K562 (cell line): Measurements from ENCODE around the gene GNG3. TPM values are rescaled to one million over a fixed set of nuclear protein-coding genes. Genes with fewer than 3 reads are reported as not detected.

Experiments
- EGR1 ChIP-seq: fragments of 450-650 bp; conservative IDR thresholded peaks from 2 replicates; pipeline ENCODE4 v1.6.1; 2017; ENCODE audit warnings: mild to moderate bottlenecking
- HDAC2 ChIP-seq: fragments of 450-650 bp; IDR thresholded peaks from 2 replicates; pipeline ENCODE4 v1.6.1; 2016; ENCODE audit warnings: mild to moderate bottlenecking
- HMG20A ChIP-seq: fragments of 450-650 bp; formaldehyde crosslinking; conservative IDR thresholded peaks from 2 replicates; pipeline ENCODE4 v1.4.0; 2020; ENCODE audit warnings: mild to moderate bottlenecking, mixed read lengths
- ILK ChIP-seq: fragments of 450-650 bp; IDR thresholded peaks from 2 replicates; pipeline ENCODE4 v1.6.1; 2016; ENCODE audit warnings: missing genetic modification characterization, low read depth, mild to moderate bottlenecking, missing compliant biosample characterization, moderate library complexity, borderline replicate concordance
- NCOA4 ChIP-seq: fragments of 450-650 bp; IDR thresholded peaks from 2 replicates; pipeline ENCODE4 v1.6.1; 2018; ENCODE audit warnings: mild to moderate bottlenecking; ENCODE audit not compliant: partially characterized antibody
- PCBP2 ChIP-seq: fragments of 200-400 bp; formaldehyde crosslinking; IDR thresholded peaks from 2 replicates; pipeline ENCODE4 v1.6.1; 2018; ENCODE audit warnings: low read length, low read depth, mild to moderate bottlenecking, moderate library complexity; ENCODE audit not compliant: poor library complexity, severe bottlenecking
- PHTF2 ChIP-seq: fragments of 250-450 bp; sonication (Bioruptor Pico); IDR thresholded peaks from 2 replicates; pipeline ENCODE4 v1.5.0; 2021; ENCODE audit warnings: mild to moderate bottlenecking
- SREBF2 ChIP-seq: sonication (generic); formaldehyde crosslinking; IDR thresholded peaks from 2 replicates; pipeline ENCODE4 v1.4.0; 2020; ENCODE audit warnings: mild to moderate bottlenecking, missing genetic modification reagents
- TAF1 ChIP-seq: IDR thresholded peaks from 2 replicates; pipeline ENCODE4 v1.6.1; 2011; ENCODE audit warnings: mild to moderate bottlenecking, low read length, moderate library complexity; ENCODE audit not compliant: insufficient read depth, control insufficient read depth, severe bottlenecking; ENCODE audit errors: extremely low read depth
- TRIM24 ChIP-seq, 2 experiments: fragments of 450-650 bp; IDR thresholded peaks; 2 replicates each; pipeline ENCODE4 v1.6.1; 2016
- ZBTB1 ChIP-seq: sonication (generic); formaldehyde crosslinking; IDR thresholded peaks from 2 replicates; pipeline ENCODE4 v1.8.1; 2023; ENCODE audit warnings: missing genetic modification reagents, low read depth, mild to moderate bottlenecking, borderline replicate concordance
- ZKSCAN8 ChIP-seq: fragments of 200-800 bp; sonication (Bioruptor generic); IDR thresholded peaks from 2 replicates; pipeline ENCODE4 v1.6.1; 2016; ENCODE audit warnings: missing genetic modification characterization, missing compliant biosample characterization
- ZNF124 ChIP-seq: sonication (generic); formaldehyde crosslinking; IDR thresholded peaks from 2 replicates; pipeline ENCODE4 v1.8.1; 2022; ENCODE audit warnings: missing genetic modification reagents
- ZNF134 ChIP-seq: fragments of 250-450 bp; sonication (Bioruptor Pico); conservative IDR thresholded peaks from 2 replicates; pipeline ENCODE4 v1.4.0; 2020
- ZNF143 ChIP-seq: sonication (generic); formaldehyde crosslinking; IDR thresholded peaks from 2 replicates; pipeline ENCODE4 v1.9.0; 2022; ENCODE audit warnings: mild to moderate bottlenecking, missing genetic modification reagents
- ZNF311 ChIP-seq: fragments of 250-450 bp; sonication (Bioruptor Pico); IDR thresholded peaks from 2 replicates; pipeline ENCODE4 v1.4.0; 2020; ENCODE audit warnings: mild to moderate bottlenecking, moderate library complexity
- polyA plus RNA-seq, 8 experiments: library from polyadenylated mRNA; depleted of rRNA in 4 of 8; stranded (reverse) in 5 of 8; unstranded in 3 of 8; fragments of >200 nt; fragmentation: Nextera tagmentation in 2 of 8; fragmentation: Illumina TruSeq in 1 of 8; extraction: Ambion mirVana in 2 of 8; extraction: Trizol in 1 of 8; gene quantifications; 2 replicates each; pipeline versions ENCODE4 v1.2.1 to v1.2.3, GENCODE V29; 2011 to 2014; ENCODE audit warnings: inconsistent platforms in 1 of 8, missing spikeins in 1 of 8
- total RNA-seq, 7 experiments: library from RNA; depleted of rRNA in 6 of 7; stranded (reverse); fragments of >200 nt in 6 of 7; fragmentation: Illumina TruSeq in 2 of 7; extraction: Trizol in 2 of 7; gene quantifications; 2 replicates each; pipeline versions ENCODE4 v1.2.1 to v1.2.3, GENCODE V29; 2011 to 2021; ENCODE audit warnings: low replicate concordance in 1 of 7
- TF ChIP-seq, protein P1 (sequence below): fragments of 450-650 bp; conservative IDR thresholded peaks from 2 replicates; pipeline ENCODE4 v1.6.1; 2016; ENCODE audit warnings: missing genetic modification characterization, low read depth, mild to moderate bottlenecking, control low read depth, missing compliant biosample characterization
- TF ChIP-seq, protein P2 (sequence below): fragments of 250-450 bp; sonication (Bioruptor Pico); IDR thresholded peaks from 2 replicates; pipeline ENCODE4 v1.5.1; 2021; ENCODE audit warnings: mild to moderate bottlenecking
- TF ChIP-seq, protein P3 (sequence below): fragments of 250-450 bp; sonication (Bioruptor Pico); IDR thresholded peaks from 2 replicates; pipeline ENCODE4 v1.8.0; 2021; ENCODE audit warnings: mild to moderate bottlenecking, moderate library complexity

GNG3 gene
- total and polyA plus RNA-seq, 9 of the 15 experiments (the other 6 are each of a cell fraction or from before 2014, with no cell fraction given) = 0.07 TPM; not detected in 8

DNA sequence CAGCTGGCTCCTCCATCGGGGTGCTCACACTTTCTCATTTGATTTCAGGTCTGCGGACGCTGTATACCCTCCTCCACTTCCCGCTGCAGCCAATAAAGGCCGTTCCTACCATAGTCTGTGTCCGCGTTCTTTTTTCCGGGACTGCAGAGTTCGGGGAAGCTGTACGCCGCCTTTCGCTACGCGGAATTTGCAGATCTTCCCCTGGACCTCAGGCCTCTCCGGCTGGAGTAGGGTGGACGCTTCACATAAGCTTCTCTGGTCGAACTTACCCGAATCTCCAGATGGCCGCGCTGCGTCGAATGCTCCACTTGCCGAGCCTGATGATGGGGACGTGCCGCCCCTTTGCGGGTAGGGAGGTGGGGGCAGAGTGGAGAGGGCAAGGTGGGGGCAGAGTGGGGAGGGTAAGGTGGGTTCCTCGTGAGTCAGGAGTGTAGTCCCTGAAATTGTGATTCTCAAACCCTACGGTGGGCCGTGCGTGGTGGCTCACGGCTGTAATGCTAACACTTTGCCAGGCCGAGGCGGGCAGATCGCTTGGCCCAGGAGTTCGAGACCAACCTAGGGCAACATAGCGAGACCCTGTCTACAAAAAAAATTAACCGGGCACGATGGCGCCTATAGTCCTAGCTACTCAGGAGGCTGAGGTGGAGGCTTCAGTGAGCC is 41.7 kb upstream of the GNG3 start (continued):
- TF ChIP-seq ZBTB1 (CRISPR knock-in tag) = no peak
- TF ChIP-seq HMG20A (CRISPR knock-in tag) = no peak
- TF ChIP-seq SREBF2 (CRISPR knock-in tag) = no peak
- no peak for TF ChIP-seq ZNF311
- no peak for TF ChIP-seq ZNF134
- TF ChIP-seq ILK = no peak
- no peak for TF ChIP-seq PCBP2
- peak; percentile 36; the same call in 1 of the 2 replicates for TF ChIP-seq ZNF143 (CRISPR knock-in tag)
- TF ChIP-seq HDAC2 = no peak
- TF ChIP-seq, protein P1, sequence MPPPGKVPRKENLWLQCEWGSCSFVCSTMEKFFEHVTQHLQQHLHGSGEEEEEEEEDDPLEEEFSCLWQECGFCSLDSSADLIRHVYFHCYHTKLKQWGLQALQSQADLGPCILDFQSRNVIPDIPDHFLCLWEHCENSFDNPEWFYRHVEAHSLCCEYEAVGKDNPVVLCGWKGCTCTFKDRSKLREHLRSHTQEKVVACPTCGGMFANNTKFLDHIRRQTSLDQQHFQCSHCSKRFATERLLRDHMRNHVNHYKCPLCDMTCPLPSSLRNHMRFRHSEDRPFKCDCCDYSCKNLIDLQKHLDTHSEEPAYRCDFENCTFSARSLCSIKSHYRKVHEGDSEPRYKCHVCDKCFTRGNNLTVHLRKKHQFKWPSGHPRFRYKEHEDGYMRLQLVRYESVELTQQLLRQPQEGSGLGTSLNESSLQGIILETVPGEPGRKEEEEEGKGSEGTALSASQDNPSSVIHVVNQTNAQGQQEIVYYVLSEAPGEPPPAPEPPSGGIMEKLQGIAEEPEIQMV (tag) = peak; percentile 52; the same call in 1 of the 2 replicates
- no peak for TF ChIP-seq PHTF2 (CRISPR knock-in tag)
- TF ChIP-seq EGR1 = no peak
- no peak for TF ChIP-seq ZNF124
- TF ChIP-seq, protein P2, sequence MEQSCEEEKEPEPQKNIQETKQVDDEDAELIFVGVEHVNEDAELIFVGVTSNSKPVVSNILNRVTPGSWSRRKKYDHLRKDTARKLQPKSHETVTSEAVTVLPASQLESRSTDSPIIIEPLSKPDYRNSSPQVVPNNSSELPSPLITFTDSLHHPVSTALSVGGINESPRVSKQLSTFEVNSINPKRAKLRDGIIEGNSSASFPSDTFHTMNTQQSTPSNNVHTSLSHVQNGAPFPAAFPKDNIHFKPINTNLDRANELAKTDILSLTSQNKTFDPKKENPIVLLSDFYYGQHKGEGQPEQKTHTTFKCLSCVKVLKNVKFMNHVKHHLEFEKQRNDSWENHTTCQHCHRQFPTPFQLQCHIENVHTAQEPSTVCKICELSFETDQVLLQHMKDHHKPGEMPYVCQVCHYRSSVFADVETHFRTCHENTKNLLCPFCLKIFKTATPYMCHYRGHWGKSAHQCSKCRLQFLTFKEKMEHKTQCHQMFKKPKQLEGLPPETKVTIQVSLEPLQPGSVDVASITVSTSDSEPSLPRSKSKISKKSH (CRISPR knock-in tag) = no peak
- no peak for TF ChIP-seq ZKSCAN8 (CRISPR knock-in tag)
- TF ChIP-seq NCOA4 = no peak
- 0 out of 4 replicates have a peak, but pooled peaks of 1 of the 2 experiments have one; percentile 0 for TF ChIP-seq TRIM24 (IDR thresholded peaks at IDR 0.05)
- TF ChIP-seq, protein P3, sequence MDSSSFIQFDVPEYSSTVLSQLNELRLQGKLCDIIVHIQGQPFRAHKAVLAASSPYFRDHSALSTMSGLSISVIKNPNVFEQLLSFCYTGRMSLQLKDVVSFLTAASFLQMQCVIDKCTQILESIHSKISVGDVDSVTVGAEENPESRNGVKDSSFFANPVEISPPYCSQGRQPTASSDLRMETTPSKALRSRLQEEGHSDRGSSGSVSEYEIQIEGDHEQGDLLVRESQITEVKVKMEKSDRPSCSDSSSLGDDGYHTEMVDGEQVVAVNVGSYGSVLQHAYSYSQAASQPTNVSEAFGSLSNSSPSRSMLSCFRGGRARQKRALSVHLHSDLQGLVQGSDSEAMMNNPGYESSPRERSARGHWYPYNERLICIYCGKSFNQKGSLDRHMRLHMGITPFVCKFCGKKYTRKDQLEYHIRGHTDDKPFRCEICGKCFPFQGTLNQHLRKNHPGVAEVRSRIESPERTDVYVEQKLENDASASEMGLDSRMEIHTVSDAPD (CRISPR knock-in tag) = no peak
- TF ChIP-seq TAF1 = no peak
- TF ChIP-seq, all 486 proteins: peak for 41
